GM10847 (cell line): Measurements from ENCODE around the gene USP15.

Experiments
- POLR2A ChIP-seq: IDR thresholded peaks from 2 replicates; pipeline ENCODE4 v1.6.1; 2011; ENCODE audit not compliant: insufficient read length; ENCODE audit errors: extremely low read depth

The USP15 gene

GRCh38 chr12:62290846-62291245 is 30.6 kb downstream of the USP15 start:
- no peak for TF ChIP-seq POLR2A

- no peak for TF ChIP-seq POLR2A
Measured at GRCh38 chr12:62291864-62292760, 31.9 kb downstream of the USP15 start.

DNA sequence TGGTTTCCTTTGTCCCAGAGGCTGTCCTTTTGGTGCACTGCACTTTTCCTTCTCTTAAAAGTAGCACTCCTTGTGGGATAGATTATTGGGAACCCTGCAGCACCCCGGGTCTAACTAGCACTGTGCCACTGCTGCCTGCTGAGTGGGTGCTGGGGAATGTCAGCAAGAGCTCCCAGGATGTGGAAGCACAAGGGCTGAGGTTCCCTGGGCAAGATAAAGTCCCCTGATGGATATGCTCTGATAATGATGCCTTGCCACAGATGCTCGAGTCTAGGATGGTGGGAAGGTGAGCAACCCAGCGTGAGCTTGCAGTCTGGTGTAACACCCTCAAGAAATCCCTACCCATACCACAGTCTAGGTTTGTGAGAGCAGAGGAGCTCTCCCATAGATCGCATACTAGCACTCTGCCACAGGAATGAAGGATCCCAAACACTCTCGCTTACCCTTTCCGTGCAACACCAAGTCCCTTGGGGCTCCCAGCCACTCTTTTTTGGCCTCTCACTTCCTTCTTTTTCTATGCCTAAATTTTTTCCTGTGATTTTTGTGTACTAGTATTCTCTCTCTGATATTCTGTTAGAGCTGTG is 32.6 kb downstream of the USP15 start:
- no peak for TF ChIP-seq POLR2A

GRCh38 chr12:62294378-62294777 is 34.2 kb downstream of the USP15 start:
- TF ChIP-seq POLR2A, result no peak

GRCh38 chr12:62296001-62296400 is 35.8 kb downstream of the USP15 start:
- no peak for TF ChIP-seq POLR2A

- TF ChIP-seq POLR2A, result no peak
Measured at GRCh38 chr12:62297321-62297720, 37.1 kb downstream of the USP15 start.

DNA sequence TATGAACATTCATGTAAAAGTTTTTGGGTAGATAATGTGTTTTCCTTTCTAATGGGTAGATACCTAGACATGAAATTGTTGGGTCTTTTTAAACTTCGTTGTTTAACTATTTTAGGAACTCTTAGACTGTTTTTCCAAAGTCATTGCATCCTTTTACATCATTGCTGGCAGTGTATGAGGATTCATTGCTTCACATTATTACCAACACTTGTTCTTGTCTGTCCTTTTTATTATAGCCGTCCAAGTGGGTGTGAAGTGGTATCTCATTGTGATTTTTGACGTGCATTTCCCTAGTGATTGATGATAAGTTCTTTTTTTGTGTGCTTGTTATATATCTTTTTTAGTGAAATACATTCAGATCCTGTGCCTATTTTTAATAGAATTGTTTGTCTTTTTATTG is 39.4 kb downstream of the USP15 start:
- TF ChIP-seq POLR2A, result no peak

GRCh38 chr12:62301080-62301798 is 41.0 kb downstream of the USP15 start:
- no peak for TF ChIP-seq POLR2A

GRCh38 chr12:62301799-62302133 is 41.6 kb downstream of the USP15 start:
- TF ChIP-seq POLR2A, result no peak

DNA sequence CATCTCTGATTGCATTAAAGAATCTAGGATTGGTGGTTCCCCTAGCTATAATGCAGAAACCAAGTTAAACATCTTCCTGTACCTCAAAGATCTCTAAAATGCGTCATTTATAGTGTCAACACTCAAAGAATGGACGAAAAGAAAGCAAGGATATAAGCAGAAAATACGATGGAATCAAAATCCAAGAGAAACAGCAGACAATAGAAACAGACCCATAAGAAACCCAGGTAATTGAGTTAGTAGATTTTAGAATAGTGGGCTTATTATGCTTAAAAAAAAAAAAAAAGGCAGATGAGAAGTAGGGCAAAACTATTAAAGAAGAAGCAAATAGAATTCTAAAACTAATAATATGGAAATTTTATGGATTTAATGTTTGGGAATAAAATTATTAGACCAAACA is 44.4 kb downstream of the USP15 start:
- TF ChIP-seq POLR2A, result no peak

GRCh38 chr12:62305778-62306177 is 45.6 kb downstream of the USP15 start:
- TF ChIP-seq POLR2A, result no peak

DNA sequence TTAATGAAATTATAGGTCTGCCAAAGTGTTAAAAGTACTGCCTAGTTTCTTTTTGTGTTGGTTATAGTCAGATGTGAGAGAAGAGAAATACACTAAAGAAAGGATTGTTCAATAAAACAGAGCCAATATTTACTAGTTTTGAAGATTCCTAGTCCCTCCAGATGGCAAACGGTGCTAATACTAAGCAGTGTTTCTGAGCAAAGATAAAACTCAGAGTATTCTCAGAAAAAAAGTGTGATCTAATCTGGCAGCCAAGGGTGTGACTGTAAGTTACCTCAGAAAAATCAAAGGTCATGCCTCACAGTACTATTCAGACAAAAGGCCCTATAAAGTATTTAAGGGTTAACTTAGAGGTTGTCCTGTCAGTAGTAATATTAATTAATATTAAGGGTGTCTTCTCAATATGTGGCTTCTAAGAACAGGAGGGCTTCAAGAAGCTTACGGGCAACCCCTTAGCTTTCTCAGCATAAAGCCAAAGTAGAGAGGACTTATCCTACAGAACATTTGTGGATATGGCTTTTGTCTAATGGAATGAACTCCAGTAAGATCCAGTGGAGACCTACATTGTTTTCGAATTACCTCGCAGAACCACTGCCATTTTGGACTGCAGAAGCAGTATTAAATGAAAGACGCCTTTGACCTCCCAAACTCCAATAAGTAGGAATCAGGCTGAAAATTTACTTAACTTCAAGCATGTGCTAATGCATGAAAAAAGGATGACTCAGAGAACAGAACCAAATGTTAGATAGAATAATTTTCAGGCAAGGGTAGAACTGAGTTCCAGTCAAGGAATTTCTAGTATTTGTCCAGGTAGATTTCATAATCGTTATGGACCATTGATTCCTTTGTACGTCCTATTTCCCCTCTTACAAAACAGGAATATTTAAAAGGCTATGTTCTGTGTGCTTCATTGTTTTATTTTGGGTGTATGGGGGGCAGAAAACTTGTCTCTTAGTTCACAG is 46.6 kb downstream of the USP15 start:
- no peak for TF ChIP-seq POLR2A

DNA sequence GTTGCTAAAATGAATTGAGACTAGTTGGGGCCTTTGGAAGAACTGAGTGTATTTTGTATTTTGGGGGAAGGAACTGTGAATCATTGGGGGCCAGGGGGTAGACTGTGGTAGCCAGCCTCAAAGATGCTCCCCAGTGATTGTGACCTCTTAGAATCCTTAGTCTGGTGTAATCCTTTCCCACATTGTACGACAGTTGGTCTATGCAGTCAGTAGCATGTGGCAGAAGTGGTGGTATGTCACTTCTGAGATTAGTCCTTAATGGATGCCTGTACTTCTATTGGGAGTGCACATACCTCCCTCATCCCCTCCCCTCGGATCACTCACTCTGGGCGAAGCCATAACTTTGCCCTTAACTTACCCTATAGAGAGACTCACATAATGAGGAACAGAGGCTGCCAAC is 48.0 kb downstream of the USP15 start:
- TF ChIP-seq POLR2A, result no peak

DNA sequence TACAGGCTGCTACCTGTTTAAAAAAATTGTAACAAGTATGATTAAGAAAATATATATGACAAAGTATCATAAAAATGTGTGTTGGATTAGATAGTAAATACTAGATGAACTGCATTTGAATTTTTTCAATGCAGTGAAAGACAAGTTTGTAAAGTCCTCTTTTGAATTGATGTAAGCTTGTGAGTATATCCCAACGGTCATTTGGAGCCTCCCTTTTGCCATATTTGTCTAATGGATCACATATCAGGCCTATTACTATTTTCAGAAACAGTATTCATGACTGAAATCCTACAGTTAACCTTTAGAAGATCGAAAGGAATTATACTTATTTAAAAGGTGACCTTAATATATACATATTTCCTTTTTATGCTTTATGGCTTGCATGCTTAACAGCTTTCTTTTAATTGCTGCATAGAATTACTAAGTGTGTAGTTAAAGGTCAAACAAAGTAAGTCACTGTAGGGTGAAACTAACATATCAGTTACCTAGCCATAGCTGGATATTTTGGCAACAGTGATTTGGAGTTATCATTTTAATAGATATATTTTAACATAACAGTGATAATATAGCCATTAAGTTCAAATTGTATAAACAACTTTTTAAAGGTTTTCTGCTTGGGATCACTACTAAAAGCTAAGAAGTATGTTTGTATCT is 53.6 kb downstream of the USP15 start:
- no peak for TF ChIP-seq POLR2A

DNA sequence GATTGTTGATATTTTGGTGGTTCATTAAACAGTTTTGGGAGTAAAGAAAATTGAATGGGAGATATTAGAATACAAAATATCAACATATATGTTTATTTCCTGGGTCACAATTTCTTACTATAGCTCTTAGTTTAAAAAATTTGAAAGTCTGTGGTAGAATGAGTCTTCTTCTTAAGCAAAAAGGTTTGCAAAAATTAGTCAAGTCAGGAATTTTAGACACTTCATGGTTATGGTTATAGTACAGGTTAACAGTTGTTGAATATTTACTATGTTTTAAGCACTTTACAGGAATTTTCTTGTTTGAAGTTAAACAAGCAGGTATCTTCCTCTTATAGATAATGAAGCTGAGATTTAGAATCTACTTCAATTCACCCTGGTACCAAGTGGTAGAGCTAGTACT is 56.8 kb downstream of the USP15 start:
- TF ChIP-seq POLR2A, result no peak

DNA sequence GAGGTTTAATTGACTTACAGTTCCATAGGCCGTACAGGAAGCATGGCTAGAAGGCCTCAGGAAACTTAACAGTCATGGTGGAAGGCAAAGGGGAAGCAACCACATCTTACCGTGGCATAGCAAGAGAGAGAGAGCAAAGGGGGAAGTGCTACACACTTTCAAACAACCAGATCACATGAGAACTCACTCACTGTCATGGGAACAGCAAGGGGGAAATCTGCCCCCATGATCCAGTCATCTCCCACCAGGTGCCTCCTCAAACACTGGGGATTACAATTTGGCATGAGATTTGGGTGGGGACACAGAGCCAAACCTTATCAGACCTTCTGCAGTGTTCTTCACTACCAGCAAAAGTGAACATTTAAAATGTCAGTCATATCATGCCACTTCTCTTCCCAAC is 58.9 kb downstream of the USP15 start:
- TF ChIP-seq POLR2A, result no peak
